SU-DHL-6 (cell line): Measurements from ENCODE around the gene ESPN.

Experiments
- CTCF ChIP-seq: fragments of 200-600 bp; sonication (generic); IDR thresholded peaks from one replicate; pipeline ENCODE4 v1.5.1; 2017; ENCODE audit warnings: antibody characterized with exemption, mild to moderate bottlenecking, low read length, moderate library complexity; ENCODE audit not compliant: insufficient read depth, poor library complexity, severe bottlenecking
- EZH2phosphoT487 ChIP-seq: fragments of 200-600 bp; sonication (generic), shearing (Covaris generic); conservative IDR thresholded peaks from 2 replicates; pipeline ENCODE4 v1.6.1; 2018; ENCODE audit warnings: mild to moderate bottlenecking, antibody characterized with exemption, low read length, moderate library complexity, mixed read lengths

DNA sequence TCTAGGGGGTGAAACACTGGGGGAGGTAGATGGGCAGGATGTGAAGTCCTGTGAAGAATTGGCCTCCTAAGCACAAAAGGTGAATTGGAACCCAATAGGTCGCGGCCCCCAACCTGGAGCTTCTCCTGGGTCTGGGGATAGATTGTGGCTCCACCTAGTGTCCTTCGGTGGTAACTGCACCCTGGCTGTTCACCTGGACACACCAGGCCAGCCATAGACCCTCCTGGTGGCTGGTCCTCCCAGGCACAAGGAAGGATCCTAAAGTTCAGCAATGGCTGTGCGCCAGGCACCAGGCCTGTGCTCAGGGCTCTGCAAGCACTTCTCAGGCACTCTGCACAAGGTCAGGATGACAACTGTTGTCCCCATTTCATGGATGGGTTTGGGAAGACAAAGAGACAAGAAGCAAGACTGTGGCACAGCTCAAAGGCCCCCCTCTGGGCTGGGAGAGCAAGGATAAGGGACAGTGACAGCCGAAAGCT is 13.5 kb downstream of the ESPN start:
- peak; percentile 86 for TF ChIP-seq CTCF
- no peak for TF ChIP-seq EZH2phosphoT487
